Subcutaneous adipose tissue (tissue), 4 donors: Measurements from ENCODE around the gene RTL10. TPM values are rescaled to one million over a fixed set of nuclear protein-coding genes. Genes with fewer than 3 reads are reported as not detected.

Source experiments
- total RNA-seq, 4 donors: library from RNA; depleted of rRNA; stranded (reverse); fragments of >200 nt; gene quantifications; one replicate each; pipeline ENCODE4 v1.1.0, GENCODE V29; 2016
- TF ChIP-seq, protein P1 (sequence below): fragments of 450-650 bp; IDR thresholded peaks from one replicate; pipeline ENCODE4 v1.5.1; 2016; ENCODE audit warnings: low read depth, mild to moderate bottlenecking, control low read depth, antibody characterized with exemption, moderate library complexity

The RTL10 gene
- total RNA-seq, 4 donors from 2014 or later, result 4.1 to 11.9 (median 6.7) TPM

DNA sequence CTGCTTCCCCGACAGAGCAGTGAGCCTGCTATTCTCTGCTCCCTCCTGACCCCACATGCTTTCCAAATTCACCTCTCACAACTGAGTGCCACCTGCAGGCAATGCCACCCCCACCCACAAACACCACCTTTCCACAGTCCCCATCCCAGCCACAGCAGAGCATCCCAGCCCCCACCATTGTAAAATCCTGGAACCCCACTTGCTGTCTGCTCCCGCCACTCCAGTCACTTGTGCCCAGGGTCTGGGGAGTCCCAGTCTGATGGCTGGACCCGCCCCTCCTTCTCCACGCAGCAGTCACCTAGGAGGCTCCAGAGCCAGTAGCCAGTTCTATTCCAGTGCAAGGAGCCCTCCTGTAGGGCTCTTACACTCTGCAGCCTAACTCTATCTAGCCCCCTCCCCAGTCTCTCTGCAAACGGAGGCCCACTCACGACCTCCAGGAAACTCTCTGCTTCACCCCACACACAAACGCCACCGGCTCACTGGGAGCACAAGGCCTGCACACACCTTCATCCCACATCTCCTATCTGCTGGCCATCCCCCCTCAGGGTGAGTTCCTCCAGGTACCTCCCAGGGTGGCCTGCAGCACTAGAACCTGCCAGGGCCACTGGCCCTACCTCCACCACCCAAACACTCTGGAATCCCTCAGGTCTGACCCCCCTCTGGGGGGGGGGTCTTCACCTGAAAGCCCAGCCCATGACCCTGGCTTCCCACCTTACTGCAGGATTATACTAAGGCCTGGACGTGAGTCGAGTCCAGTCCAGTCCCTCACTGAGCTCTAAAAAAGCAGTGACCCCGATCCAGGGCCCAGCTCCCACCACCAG is 1.4 kb downstream of the RTL10 start:
- TF ChIP-seq, protein P1, sequence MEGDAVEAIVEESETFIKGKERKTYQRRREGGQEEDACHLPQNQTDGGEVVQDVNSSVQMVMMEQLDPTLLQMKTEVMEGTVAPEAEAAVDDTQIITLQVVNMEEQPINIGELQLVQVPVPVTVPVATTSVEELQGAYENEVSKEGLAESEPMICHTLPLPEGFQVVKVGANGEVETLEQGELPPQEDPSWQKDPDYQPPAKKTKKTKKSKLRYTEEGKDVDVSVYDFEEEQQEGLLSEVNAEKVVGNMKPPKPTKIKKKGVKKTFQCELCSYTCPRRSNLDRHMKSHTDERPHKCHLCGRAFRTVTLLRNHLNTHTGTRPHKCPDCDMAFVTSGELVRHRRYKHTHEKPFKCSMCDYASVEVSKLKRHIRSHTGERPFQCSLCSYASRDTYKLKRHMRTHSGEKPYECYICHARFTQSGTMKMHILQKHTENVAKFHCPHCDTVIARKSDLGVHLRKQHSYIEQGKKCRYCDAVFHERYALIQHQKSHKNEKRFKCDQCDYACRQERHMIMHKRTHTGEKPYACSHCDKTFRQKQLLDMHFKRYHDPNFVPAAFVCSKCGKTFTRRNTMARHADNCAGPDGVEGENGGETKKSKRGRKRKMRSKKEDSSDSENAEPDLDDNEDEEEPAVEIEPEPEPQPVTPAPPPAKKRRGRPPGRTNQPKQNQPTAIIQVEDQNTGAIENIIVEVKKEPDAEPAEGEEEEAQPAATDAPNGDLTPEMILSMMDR, result no peak

DNA sequence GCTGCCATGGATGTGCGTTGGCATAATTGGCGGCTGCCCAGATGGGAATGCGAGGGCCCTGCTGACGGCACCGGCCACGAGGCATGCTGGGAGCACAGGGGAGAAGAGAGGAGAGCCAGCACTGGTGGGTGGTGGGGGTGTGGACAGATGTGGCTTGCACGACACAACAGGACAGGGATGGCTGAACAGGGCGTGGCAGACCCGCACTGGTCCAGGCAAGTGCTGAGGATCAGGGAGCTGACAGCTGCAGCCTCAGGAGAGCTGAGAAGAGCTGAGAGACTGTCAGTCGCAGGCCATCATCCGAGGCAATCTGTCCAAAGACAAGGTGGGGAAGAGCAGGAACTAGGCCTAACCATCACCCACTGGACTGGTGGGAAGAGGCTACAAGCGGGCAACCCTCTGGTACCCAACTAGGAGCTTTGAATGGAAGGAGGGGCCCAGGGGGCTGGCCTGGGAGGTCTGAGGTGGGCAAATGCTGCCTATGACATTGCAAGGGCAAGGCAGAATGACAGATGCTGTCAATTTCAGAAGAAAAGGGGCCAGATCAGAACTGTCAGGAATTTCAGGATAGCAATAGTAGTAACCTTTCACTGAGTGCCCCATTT is 2.4 kb downstream of the RTL10 start:
- TF ChIP-seq, protein P1, result no peak

DNA sequence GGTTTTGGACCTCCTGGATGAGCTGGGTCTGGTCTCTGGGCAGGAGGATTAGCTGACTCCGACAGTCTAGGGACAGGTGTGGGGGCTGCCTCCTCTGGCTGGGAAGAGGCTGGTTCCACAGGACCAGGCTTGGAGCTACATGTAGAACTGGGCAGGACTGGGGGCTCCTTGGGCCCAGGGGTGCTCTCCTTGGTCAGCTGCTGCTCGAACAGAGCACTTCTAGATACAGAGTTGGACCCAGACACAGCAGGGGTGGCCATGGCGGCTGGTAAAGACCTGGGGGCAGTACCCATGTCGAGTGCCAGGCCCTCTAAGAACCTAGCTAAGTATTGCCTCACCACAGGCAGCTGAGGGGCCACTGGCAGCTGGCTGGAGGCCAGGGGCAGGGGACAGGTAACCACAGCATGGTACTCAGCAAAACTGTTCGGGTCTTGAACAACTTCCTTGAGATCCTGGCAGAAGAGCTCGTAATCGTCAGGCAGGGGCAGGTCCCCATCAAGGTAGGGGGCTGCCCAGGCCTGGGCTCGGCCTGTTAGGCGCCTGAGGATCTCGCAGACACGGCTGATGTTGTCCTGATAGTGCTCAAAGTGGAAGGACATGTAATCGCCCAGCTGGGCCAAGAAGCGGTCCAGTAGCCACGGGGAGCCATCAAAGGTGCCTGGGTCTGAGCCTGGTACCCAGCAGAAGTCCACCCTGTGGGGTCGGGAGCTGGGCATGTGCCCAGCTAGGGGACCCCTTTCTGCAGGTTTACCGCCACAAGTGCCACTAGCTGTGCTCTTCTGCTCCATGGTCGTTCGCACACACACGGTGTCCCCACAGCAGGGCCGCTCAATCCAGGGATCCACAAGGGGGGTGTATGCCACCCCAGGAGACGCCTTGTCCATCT is 3.1 kb downstream of the RTL10 start:
- TF ChIP-seq, protein P1, result no peak

DNA sequence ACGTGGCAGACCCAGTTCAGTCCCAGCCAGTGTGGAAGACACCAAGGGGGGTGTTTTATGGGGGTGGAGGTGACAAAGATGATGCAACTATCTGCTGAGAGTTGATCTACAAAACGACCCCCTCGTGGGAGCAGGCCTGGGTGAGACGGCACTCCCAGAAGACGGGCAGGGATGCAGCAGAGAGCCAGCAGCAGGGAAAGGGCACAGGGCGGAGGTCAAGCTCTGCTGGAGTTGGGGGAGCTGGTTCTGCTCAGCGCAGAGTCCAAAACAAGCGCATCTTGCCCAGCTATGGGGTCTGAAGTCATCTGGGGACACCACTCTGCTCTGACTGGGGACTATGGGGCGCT is 3.9 kb downstream of the RTL10 start:
- TF ChIP-seq, protein P1, result no peak

DNA sequence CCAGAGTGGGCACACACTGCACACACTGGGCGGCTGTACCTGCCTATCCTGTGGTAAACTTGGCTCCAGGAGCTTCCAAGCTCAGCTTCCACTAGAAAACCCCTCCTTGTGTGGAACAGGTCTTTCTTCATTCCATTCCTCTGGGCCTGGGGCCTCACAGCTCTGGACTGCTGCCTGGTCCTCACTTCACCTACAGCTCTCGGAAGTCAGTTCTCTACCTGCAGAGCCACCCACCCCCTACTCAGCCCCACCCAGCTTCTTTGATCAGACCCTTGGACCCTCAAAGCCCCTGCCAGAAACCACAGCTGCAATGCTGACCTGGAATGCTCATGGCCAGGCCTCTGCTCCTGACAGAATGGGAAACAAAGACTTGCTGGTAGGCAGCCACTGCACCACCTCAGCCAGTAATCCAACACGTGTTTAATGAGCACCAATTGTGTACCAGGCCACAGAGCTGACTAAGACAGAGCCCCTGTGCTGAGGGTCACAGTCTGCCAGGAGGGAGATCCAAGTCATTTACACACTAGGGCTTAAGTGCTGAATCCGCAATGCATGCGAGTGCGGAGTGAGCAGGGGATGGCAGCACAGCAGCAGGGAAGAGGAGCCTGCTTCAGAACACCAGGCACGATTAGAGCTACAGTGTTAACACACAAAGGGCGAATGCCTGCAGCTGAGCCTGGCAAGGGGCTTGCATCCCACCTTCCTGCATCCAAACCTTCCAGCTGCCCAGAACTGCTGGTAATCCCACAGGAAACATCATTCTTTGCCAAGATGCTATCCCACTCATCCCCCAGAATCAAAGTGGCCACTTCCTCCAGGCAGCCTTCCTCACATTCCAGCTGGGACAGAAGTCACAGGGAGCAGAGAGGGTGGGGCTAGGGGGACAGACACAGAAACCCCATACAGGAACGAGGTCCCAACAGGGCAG is 4.6 kb downstream of the RTL10 start:
- TF ChIP-seq, protein P1, result no peak

GRCh38 chr22:19848298-19849224 is 6.1 kb downstream of the RTL10 start:
- TF ChIP-seq, protein P1, result no peak
